ENCODE measurements around the gene C10orf95.
A peak's percentile ranks its signal among the peaks of the same experiment; 100 is the strongest.
"Not testable (repeated sequence)": the region's sequence is repeated elsewhere in the genome, so short reads cannot be mapped to it uniquely, and the experiment has no call there.

C10orf95 gene

DNA sequence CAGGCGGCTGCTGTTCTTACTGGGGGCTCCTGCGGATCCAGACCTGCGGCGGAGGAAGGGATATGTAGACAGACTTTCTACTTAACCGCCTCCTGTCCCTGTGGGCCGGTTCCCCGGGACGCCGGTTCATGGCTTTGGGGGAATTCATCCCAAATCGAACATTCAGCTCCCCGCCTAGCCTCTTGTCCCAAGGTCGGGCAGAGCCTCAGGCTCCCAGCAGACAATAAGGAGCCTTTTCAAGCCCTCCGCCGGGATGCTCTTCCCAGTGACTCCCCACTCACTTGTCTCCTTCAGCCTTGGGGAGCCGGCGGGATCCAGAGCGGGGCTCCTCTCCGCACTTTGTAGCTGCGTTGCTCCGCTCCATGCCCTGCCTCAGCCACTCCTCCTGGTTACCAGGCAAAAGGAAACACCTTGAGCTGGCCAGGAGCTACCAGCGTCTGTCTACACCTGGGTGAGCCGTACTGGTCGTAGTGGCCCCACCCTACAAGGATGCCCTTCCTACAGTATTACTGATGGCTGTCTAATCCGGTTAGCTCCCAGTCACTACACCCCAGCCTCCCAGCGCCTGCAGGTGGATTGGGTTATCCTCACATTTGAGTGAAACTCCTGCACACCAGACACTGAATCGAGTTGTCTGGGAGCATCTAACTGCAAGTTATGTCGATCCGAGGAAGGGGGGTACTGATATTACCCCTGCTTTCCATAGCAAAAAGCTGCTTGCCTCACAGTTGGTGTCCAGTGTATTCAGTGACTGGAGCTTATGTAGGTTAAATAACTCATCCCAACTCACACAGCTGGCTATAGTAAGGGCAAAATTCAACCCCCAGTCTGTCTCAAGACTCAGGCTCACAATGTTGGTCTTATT is at the start of gene C10orf95:
C10orf95 (minus strand) TSS at position 439 of the 865 bp plus-strand sequence. CDS start 450 bp downstream, outside the sequence.
- FAIRE-seq (peak; percentile 39), DNase-seq (ENCODE audit: insufficient read length, low spot score) (no peak)

DNA sequence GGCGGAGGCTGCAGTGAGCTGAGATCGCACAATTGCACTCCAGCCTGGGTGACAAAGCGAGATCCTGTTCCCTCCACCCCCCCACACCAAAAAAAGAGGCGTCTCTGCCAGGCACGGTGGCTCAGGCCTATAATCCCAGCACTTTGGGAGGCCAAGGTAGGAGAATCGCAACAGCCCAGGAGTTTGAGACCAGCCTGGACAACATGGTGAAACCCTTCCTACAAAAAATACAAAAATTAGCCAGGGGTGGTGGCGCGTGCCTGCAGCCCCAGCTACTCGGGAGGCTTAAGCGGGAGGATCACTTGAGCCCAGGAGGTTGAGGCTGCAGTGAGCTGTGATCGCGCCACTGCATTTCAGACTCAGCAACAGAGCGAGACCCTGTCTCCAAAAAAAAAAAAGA is 49.3 kb upstream of the C10orf95 start:
- FAIRE-seq; DNase-seq (ENCODE audit: insufficient read length, low spot score): not testable (repeated sequence)

DNA sequence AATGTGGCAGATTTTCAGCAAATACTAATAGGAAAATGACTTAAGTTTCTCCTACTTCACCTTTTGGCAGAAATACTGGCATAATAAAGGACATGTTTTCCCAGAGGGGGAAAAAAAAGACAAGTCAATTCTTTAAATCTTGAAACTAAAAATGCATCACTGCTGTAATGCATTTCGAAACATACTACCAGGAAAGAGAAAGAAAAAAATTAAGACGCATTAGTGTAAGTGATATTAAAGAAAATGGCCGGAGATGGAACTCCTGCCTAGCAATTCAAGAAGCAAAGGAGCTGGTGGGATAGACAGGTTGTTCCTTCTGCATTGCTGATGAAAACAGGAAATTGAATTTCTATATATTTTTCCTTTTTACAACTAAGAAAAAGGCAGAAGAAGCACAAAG is 48.0 kb upstream of the C10orf95 start:
- no peak for FAIRE-seq

GRCh38 chr10:102497545-102497944 is 46.2 kb upstream of the C10orf95 start:
- DNase-seq (ENCODE audit: insufficient read length, low spot score) (no peak), FAIRE-seq (no peak)

More for the DNA sequence above, 48.0 kb upstream of the C10orf95 start:
- no peak for DNase-seq (ENCODE audit: insufficient read length, low spot score)

DNA sequence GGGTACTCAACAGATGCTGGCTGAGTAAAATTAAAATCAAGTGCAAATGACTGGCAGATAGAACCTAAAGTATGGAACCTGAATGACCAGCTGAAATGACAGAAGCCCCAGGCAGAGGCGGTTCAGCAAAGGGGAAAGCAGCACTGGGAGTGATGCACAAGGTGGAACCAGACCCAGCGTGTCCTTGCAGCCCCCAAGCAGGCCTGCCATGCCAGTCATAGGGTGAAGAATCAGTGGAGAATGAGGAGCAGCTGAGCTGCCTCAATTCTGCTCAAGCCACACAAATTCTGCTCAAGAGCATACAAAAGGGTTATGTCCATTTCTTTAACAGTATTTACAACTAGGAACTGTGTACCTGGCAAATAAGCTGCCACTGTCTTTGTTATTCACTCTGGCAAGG is 42.4 kb upstream of the C10orf95 start:
- DNase-seq (ENCODE audit: insufficient read length, low spot score): no peak
- no peak for FAIRE-seq

DNA sequence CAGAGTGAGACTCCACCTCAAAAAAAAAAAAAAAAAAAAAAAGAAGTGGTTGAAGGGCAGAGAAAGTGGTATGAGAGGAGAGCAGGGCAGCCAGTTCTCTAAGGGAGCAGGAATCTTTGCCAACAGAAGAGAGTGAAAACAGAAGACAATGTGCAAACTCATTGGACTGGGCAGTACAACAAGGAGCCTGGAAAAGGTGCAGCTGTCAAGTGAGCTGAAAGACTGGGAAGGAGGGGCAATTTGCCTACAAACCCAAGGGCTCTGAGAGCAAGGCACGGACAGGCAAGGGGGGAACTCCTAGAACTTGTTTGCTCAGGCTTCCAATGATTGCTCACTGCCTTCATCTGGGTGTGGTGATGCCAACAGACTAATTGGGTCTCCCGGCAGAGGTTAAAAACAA is 41.6 kb upstream of the C10orf95 start:
- no peak for DNase-seq (ENCODE audit: insufficient read length, low spot score)

GRCh38 chr10:102492344-102492939 is 41.1 kb upstream of the C10orf95 start:
- no peak for FAIRE-seq
- no peak for DNase-seq (ENCODE audit: insufficient read length, low spot score)

More for the DNA sequence above, 41.6 kb upstream of the C10orf95 start:
- FAIRE-seq: no peak

DNA sequence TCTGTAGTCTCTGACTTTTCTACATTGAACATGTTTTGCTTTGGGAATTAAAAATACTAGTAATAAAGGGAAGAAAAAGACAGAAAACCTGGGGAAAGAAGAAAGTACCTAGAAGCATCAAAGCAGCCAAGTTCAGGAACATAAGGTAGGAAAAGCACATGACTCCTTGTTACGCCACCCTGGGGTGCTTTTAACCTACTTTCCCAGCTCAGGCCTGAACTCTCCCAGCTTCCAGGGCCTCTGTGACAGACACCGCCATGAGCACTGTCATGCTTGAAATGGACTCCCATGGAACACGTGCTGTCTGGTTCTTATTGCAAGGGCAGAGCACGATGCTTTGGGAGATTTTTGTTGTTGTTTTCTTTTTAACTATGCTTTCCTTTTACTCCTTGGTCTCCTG is 39.8 kb upstream of the C10orf95 start:
- DNase-seq (ENCODE audit: insufficient read length, low spot score): no peak
- FAIRE-seq: no peak

- FAIRE-seq: no peak
- no peak for DNase-seq (ENCODE audit: insufficient read length, low spot score)
These were observed 33.9 kb upstream of the C10orf95 start for GRCh38 chr10:102485093-102485784.

- FAIRE-seq: no peak
- no peak for DNase-seq (ENCODE audit: insufficient read length, low spot score)
These were observed 32.7 kb upstream of the C10orf95 start for GRCh38 chr10:102484021-102484420.

GRCh38 chr10:102480396-102480795 is 29.1 kb upstream of the C10orf95 start:
- no peak for FAIRE-seq
- no peak for DNase-seq (ENCODE audit: insufficient read length, low spot score)

DNA sequence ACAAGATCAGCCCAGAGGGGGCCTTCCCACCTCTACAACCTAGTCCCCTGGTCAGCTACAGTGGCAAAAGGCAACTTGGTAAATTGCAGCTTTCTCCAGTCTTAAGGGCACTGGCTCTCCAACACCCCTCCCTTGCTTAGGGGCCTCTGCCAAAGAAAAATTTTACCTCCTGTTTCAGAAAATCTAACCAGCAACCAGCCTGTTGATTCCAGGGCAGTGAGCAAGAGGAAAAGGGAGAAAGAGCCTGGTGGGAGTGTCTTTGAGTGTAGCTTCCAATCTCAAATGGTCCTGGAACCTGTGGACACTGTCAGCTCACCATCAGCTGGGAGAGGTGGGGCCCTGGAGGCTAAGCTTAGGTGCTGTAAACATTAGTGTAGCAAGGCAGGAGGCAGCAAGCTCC is 28.3 kb upstream of the C10orf95 start:
- no peak for DNase-seq (ENCODE audit: insufficient read length, low spot score)
- no peak for FAIRE-seq

DNA sequence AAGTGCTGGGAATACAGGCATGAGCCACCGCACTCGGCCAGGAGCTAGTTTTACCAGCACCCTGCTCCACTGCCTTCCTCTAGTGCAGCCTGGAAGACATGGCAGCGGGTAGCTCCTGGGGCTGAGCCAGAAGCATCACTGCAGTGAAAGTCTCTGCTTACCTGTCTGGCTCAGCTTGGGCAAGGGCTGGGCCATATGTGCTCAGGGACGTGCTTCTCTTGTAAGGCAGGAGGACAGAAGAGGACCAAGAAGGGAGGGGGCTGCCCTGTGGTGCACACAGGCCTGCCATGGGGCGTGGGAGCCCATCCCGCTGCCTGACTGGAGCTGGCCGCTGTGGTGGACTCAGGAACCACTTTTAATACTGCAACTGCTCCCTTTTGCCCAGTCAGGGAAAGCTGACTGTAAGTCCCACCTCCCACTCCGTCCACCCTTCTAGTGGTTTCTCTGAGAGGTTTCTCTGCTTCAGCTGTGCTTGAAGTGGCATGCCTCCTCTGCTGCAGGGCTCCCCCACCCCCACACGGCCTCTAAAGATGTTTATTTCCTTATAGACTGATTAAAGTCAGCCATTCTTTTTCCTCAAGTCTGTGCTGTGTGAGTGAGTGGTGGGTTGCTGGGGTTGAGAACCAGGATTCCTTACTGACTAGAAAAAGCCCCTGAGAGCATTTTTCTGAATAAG is 25.3 kb upstream of the C10orf95 start:
- no peak for FAIRE-seq
- no peak for DNase-seq (ENCODE audit: insufficient read length, low spot score)

- no peak for FAIRE-seq
These were observed 24.2 kb upstream of the C10orf95 start for GRCh38 chr10:102475451-102476040.

GRCh38 chr10:102473445-102474331 is 22.3 kb upstream of the C10orf95 start:
- FAIRE-seq (no peak), DNase-seq (ENCODE audit: insufficient read length, low spot score) (no peak)

More at GRCh38 chr10:102475451-102476040, 24.2 kb upstream of the C10orf95 start:
- no peak for DNase-seq (ENCODE audit: insufficient read length, low spot score)

DNA sequence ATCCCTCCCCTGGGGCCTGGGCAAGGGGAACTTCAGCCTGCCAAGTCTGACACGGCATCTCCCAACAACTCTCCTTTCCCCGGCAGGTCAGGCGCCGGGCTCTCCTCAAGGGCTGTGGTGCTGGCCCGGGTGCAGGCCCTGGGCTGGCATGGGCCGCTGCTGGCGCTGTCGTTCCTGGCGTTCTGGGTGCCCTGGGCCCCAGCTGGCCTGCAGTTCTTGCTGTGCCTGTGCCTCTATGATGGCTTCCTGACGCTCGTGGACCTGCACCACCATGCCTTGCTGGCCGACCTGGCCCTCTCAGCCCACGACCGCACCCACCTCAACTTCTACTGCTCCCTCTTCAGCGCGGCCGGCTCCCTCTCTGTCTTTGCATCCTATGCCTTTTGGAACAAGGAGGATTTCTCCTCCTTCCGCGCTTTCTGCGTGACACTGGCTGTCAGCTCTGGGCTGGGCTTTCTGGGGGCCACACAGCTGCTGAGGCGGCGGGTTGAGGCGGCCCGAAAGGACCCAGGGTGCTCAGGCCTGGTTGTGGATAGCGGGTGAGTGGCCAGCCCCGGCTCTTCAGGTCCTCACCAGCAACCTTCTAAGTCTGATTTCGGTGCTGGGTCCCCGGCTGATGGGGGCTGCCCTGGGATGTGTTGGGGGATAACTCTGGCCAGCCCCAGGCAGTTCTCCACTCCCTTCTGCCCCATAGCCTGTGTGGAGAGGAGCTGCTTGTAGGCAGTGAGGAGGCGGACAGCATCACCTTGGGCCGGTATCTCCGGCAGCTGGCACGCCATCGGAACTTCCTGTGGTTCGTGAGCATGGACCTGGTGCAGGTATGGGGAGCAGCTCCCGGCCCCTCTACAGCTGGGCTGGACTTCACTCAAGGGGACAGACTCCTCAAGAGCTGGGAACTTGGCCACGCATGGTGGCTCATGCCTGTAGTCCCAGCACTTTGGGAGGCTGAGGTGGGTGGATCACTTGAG is 19.5 kb upstream of the C10orf95 start:
- no peak for FAIRE-seq
- no peak for DNase-seq (ENCODE audit: insufficient read length, low spot score)

DNA sequence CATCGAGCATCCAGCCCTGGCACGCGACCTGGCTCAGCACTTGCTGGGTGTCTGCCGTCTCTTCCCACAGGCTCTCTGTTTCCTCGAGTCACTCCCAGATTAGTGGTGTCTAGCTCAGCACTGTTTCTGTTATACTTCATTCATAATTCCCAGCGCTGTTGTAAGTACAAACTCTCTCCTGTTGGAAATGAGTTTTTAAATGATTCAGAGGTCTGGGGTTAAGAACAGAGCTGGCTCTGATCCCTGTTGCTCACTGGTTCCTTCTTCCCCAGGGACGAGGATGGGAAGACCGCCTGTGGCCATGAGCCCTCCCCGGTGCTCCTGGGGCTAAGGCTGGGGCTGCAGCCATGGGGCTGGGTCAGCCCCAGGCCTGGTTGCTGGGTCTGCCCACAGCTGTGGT is 17.3 kb upstream of the C10orf95 start:
- no peak for DNase-seq (ENCODE audit: insufficient read length, low spot score)
- FAIRE-seq: no peak

- no peak for DNase-seq (ENCODE audit: insufficient read length, low spot score)
- no peak for FAIRE-seq
These were observed 16.7 kb upstream of the C10orf95 start for GRCh38 chr10:102467971-102468438.

All from GM19239 (cell line).